ENCODE results near the gene DSG3.

DNA sequence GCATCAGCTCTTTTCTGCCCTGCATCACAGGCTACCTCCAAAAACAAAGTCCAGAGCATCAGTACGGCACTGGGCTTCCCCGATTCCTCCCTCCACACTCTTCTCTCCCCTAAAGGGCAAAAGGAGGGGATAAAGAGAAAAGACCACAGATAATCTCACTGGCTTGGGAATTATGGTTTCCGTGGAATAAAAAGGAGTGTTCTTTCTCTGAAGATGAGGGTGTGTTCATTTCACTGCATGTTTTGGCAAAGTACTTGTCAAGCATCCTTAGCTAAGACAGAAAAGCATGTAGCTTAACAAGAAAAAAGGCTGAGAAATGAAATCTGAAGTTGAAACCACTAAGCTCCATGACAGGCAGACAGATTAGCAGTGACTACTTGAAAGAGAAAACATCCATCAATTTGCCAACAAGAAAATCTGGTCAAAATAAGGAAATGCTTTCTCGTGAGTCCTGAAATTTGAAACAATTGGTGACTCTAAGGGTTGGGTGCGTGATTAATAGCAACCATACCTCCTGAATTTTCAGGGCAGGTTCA is 20.6 kb upstream of the DSG3 start:
- TF ChIP-seq, protein P1, sequence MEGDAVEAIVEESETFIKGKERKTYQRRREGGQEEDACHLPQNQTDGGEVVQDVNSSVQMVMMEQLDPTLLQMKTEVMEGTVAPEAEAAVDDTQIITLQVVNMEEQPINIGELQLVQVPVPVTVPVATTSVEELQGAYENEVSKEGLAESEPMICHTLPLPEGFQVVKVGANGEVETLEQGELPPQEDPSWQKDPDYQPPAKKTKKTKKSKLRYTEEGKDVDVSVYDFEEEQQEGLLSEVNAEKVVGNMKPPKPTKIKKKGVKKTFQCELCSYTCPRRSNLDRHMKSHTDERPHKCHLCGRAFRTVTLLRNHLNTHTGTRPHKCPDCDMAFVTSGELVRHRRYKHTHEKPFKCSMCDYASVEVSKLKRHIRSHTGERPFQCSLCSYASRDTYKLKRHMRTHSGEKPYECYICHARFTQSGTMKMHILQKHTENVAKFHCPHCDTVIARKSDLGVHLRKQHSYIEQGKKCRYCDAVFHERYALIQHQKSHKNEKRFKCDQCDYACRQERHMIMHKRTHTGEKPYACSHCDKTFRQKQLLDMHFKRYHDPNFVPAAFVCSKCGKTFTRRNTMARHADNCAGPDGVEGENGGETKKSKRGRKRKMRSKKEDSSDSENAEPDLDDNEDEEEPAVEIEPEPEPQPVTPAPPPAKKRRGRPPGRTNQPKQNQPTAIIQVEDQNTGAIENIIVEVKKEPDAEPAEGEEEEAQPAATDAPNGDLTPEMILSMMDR (IDR thresholded peaks at IDR 0.05; ENCODE audit: low read depth, low read length, poor library complexity, severe bottlenecking): no peak
- no peak for TF ChIP-seq EZH2phosphoT487 (IDR thresholded peaks at IDR 0.05; ENCODE audit: borderline replicate concordance, low read length)
